Measurements from ENCODE around the gene ITGA2B.

ITGA2B gene

GRCh38 chr17:44384281-44384822, 5.1 kb downstream of the ITGA2B start:
- H3K4me1 Mint-ChIP-seq = peaks cover 5% of the 10 kb centered on the region
- no peaks in the 10 kb centered on the region for H3K36me3 Mint-ChIP-seq
- peak overlapping the region; percentile 51 for H3K4me3 Mint-ChIP-seq
- peaks cover 19% of the 10 kb centered on the region for H3K27me3 Mint-ChIP-seq
- H3K27ac Mint-ChIP-seq = no peak overlapping the region
- H3K9me3 Mint-ChIP-seq = no peaks in the 10 kb centered on the region
- ATAC-seq (ENCODE audit: low read depth) = no peak
- DNase-seq (ENCODE audit: low spot score in 2 of 2) = no peak

DNA sequence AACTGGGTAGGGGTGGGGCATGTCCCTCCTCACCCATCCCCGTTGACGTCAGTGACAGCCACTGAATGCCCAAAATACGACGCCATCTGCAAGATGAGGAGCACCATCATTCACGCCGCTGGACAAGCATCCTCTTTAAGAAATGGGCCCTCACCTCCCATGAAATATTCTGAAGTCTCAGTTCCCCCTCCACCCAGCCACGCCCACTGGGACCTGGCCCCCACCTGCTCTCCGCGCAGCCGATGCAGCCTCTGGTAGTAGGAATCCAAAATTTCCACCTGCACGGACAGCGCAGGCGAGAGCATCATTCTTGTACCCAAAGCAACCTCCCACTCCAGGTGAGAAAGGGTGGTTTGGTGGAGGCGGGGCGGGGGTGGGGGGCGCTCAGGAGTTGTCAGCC, 5.6 kb downstream of the ITGA2B start:
- no peak overlapping the region for H3K4me3 Mint-ChIP-seq
- H3K4me1 Mint-ChIP-seq = peaks cover 5% of the 10 kb centered on the region

GRCh38 chr17:44383363-44383762, 6.1 kb downstream of the ITGA2B start:
- ATAC-seq (ENCODE audit: low read depth) (no peak), DNase-seq (ENCODE audit: low spot score in 2 of 2) (no peak)
- no peaks in the 10 kb centered on the region for H3K36me3 Mint-ChIP-seq
- peaks cover 21% of the 10 kb centered on the region for H3K27me3 Mint-ChIP-seq
- no peaks in the 10 kb centered on the region for H3K9me3 Mint-ChIP-seq
- no peak overlapping the region for H3K4me3 Mint-ChIP-seq
- H3K4me1 Mint-ChIP-seq = peaks cover 5% of the 10 kb centered on the region
- no peak overlapping the region for H3K27ac Mint-ChIP-seq

More for the DNA sequence above, 5.6 kb downstream of the ITGA2B start:
- no peak for DNase-seq (ENCODE audit: low spot score in 2 of 2)
- ATAC-seq (ENCODE audit: low read depth) = no peak
- Mint-ChIP-seq H3K9me3 (no peaks in the 10 kb centered on the region), H3K36me3 (no peaks in the 10 kb centered on the region), H3K27ac (no peak overlapping the region), H3K27me3 (peaks cover 18% of the 10 kb centered on the region)

DNA sequence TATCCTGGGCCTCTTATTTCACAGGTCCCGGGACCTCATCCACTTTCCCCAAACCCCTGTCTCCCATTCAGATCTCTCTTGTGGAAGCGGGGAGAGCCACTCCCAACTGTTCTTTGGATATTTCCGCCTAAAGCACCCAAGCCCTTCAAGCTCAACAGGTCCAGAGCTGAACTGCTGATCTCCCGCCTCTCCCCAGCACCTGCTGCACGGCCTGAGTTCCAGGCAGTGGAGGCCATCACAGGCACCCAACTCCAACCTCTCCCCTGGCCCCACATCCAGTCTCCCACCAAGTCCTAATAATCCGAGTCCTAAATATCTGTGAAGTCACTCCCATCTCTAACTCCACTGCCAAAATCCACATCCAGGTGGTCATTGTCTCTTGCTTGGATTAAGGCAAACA, 6.5 kb downstream of the ITGA2B start:
- H3K27ac Mint-ChIP-seq = no peak overlapping the region
- H3K9me3 Mint-ChIP-seq = no peaks in the 10 kb centered on the region
- DNase-seq (ENCODE audit: low spot score in 2 of 2) = no peak
- H3K36me3 Mint-ChIP-seq = no peaks in the 10 kb centered on the region
- H3K4me1 Mint-ChIP-seq = peaks cover 5% of the 10 kb centered on the region
- H3K27me3 Mint-ChIP-seq = peaks cover 22% of the 10 kb centered on the region
- H3K4me3 Mint-ChIP-seq = no peak overlapping the region
- ATAC-seq (ENCODE audit: low read depth) = no peak

DNA sequence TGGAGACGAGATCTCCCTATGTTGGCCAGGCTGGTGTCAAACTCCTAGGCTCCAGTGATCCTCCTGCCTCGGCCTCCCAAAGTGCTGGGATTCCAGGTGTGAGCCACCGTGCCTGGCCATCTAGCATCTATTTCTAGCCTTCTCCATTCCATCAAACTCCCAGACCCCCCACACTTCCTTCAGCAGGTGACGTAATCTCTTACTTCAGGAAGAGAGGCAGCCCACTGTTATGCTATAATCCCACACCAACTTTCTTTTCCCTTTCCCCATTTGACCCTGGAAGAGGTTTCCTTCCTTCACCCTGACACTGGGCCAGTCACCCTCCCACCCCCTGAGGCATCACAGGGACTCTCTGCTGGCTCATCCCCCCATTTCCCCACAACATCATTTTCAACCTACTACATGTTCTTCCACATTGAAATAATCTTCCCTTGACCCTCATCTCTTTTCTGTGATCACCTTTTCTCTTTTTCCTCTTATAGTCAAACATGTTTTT, 7.6 kb downstream of the ITGA2B start:
- Mint-ChIP-seq H3K27ac (no peak overlapping the region), H3K36me3 (no peaks in the 10 kb centered on the region), H3K27me3 (peaks cover 24% of the 10 kb centered on the region), H3K4me1 (peaks cover 5% of the 10 kb centered on the region), H3K9me3 (no peaks in the 10 kb centered on the region), H3K4me3 (no peak overlapping the region)
- DNase-seq (ENCODE audit: low spot score in 2 of 2) = no peak
- ATAC-seq (ENCODE audit: low read depth) = no peak

DNA sequence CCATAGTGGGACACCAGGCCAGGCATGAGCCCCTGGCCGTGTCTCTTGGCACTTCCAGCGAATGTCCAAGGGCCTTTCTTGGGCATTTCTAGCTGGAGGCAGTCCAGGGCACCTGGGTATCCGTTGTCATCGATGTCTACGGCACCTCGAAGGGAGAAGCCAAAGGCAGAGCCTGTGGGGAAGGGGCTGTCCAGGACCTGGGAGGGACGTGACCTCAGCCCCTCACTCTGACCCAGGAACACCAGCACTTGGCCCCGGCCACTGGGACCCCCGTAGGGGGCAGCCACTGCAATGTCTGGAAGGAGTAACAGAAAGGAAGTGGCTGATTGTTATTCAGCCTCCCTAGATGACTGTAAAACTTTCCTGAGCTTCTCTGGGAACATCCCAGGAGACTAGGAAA, 8.7 kb downstream of the ITGA2B start:
- Mint-ChIP-seq H3K4me3 (no peak overlapping the region), H3K27ac (no peak overlapping the region), H3K36me3 (no peaks in the 10 kb centered on the region), H3K27me3 (peaks cover 28% of the 10 kb centered on the region), H3K4me1 (peaks cover 7% of the 10 kb centered on the region), H3K9me3 (no peaks in the 10 kb centered on the region)
- ATAC-seq (ENCODE audit: low read depth) = no peak
- no peak for DNase-seq (ENCODE audit: low spot score in 2 of 2)

DNA sequence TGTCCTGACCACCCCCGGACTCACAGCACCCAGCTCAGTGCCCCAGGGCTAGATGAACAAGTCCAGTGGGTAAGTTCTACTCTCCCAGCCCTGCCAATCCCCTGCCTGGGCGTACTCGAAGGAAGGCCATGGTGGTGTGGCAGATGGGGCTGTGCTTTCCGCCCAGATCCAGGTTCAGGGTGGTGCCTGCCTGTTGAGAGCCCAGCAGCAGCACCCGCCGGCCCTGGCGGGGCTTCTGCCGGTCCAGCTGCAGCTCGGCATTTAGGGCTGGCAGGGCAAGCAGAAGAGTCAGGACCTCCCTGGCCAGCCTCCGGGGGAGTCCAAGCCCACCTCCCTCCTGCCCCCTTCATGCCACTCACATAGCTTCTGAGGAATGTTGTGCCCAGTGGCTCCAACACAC, 9.6 kb downstream of the ITGA2B start:
- Mint-ChIP-seq H3K4me1 (peaks cover 4% of the 10 kb centered on the region), H3K36me3 (no peaks in the 10 kb centered on the region), H3K9me3 (no peaks in the 10 kb centered on the region), H3K27ac (no peak overlapping the region), H3K27me3 (peaks cover 31% of the 10 kb centered on the region), H3K4me3 (no peak overlapping the region)
- DNase-seq (ENCODE audit: low spot score in 2 of 2) (no peak), ATAC-seq (ENCODE audit: low read depth) (no peak)

DNA sequence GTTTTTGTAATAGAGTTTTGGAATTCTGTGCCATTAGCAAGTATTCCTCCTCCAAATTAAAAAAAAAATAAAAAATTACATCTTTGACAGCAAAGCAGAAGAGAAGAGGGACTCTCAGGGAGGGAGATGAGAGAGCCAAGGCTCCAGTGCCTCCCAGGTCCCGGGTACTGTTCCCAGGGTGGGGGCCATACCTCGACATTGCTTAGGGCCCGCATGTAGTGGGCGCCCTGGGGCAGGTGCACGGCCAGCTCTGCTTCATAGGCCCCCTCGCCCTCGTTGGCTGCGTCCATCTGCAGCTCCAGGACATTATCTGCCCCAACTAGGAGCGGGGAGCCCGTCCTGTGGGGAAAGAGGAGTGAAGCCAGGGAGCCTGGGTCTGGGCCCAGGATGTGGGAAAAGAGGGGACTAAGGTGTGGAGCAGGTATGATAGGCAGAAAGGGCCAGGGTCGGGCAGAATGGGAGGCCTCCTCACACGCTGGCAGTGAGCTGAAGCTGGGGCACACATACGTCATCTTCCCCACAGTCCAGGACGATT, 11.2 kb downstream of the ITGA2B start:
- H3K4me3 Mint-ChIP-seq = no peak overlapping the region
- ATAC-seq (ENCODE audit: low read depth) (no peak), DNase-seq (ENCODE audit: low spot score in 2 of 2) (no peak)
- no peak overlapping the region for H3K27ac Mint-ChIP-seq
- H3K27me3 Mint-ChIP-seq = peaks cover 30% of the 10 kb centered on the region
- no peaks in the 10 kb centered on the region for H3K36me3 Mint-ChIP-seq
- H3K4me1 Mint-ChIP-seq = peaks cover 3% of the 10 kb centered on the region
- H3K9me3 Mint-ChIP-seq = no peaks in the 10 kb centered on the region

DNA sequence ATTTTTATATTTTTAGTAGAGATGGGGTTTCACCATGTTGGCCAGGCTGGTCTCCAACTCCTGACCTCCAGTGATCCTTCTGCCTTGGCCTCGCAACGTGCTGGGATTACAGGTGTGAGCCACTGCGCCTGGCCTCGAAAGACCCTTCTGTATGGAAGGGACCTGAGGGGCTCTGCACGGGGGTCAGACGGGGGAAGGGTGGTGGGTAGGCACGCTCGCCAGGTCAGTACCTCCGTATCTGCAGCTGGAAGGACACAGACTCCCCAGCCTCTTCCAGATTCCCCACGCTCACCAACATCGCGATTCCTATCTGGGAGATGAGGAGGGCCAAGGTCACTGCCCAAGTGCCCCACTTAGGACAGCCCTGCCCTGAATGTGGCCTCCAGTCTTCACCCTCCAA, 12.7 kb downstream of the ITGA2B start:
- no peaks in the 10 kb centered on the region for H3K9me3 Mint-ChIP-seq
- ATAC-seq (ENCODE audit: low read depth) (no peak), DNase-seq (ENCODE audit: low spot score in 2 of 2) (no peak)
- H3K27me3 Mint-ChIP-seq = peaks cover 26% of the 10 kb centered on the region
- no peaks in the 10 kb centered on the region for H3K36me3 Mint-ChIP-seq
- H3K27ac Mint-ChIP-seq = no peak overlapping the region
- H3K4me1 Mint-ChIP-seq = peaks cover 3% of the 10 kb centered on the region
- H3K4me3 Mint-ChIP-seq = no peak overlapping the region

DNA sequence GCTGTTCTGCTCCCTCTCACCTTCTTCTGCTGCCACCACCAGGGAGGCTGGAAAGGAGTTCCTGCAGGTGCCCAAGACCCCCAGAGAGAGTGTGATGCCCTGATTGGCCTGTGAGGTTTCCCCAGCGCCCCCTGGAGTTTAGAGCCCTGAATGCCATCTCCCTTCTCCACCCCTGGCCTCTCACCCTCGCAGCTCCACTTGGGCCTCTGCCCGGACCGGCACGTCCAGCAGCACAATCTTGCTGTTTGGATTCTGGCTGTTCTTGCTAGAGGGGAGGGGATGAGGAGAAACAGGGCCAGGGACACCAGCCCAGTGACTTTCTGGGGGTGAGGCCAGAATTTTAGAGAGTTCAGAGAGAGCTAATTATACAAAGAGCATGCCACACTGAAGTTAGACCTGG, 13.3 kb downstream of the ITGA2B start:
- no peak overlapping the region for H3K4me3 Mint-ChIP-seq
- H3K4me1 Mint-ChIP-seq = peaks cover 3% of the 10 kb centered on the region
- peak; percentile 49 for ATAC-seq (ENCODE audit: low read depth)
- H3K36me3 Mint-ChIP-seq = no peaks in the 10 kb centered on the region
- no peak for DNase-seq (ENCODE audit: low spot score in 2 of 2)
- H3K9me3 Mint-ChIP-seq = no peaks in the 10 kb centered on the region
- peaks cover 28% of the 10 kb centered on the region for H3K27me3 Mint-ChIP-seq
- no peak overlapping the region for H3K27ac Mint-ChIP-seq

- Mint-ChIP-seq H3K4me3 (no peak overlapping the region), H3K4me1 (peaks cover 3% of the 10 kb centered on the region), H3K9me3 (no peaks in the 10 kb centered on the region), H3K36me3 (no peaks in the 10 kb centered on the region), H3K27me3 (peaks cover 32% of the 10 kb centered on the region), H3K27ac (no peak overlapping the region)
- no peak for DNase-seq (ENCODE audit: low spot score in 2 of 2)
- ATAC-seq (ENCODE audit: low read depth) = no peak
Measured at GRCh38 chr17:44375196-44376017, 14.0 kb downstream of the ITGA2B start.

DNA sequence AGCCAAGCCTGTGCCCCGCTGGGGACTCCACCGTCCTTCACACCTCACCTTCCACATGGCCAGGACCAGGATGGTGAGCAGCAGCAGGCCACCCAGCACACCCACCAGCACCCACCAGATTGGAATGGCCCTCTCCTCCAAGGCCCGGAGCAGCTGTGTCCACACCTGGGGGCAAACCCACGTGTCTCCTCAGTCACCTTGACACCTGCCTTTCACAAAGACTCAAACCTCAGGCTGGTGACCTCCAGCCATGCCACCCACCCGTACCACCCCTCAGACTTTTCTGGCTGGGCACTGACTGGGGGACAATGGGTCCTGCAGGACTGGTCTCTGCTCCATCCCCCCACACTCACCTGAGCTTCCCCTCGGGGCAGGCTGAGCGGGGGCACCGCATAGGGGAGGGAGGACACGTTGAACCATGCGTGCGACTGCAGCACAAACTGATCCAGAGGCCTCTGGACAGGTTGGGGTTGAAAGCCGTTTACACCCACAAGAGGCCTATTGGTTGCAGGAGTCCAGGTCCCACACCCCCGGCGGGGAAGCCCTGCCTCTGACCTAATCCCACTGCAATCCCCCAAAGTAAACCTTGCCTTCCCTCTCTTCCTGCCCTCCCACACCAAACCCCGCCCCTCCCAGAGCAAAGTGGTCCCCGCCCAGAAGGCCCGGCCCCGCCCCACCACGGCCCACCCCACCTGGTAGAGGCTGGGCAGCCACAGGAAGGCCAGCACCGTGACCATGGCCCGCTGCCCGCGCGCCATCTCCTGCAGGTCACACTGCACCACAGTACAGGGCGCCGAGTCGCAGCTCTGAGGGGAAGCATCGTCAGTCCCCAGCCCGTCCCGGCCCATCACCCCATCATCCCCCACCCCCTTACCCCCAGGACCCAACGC, 14.9 kb downstream of the ITGA2B start:
- Mint-ChIP-seq H3K9me3 (no peaks in the 10 kb centered on the region), H3K27ac (no peak overlapping the region), H3K27me3 (peaks cover 34% of the 10 kb centered on the region), H3K36me3 (no peaks in the 10 kb centered on the region), H3K4me3 (no peak overlapping the region), H3K4me1 (peaks cover 5% of the 10 kb centered on the region)
- ATAC-seq (ENCODE audit: low read depth) (no peak), DNase-seq (ENCODE audit: low spot score in 2 of 2) (no peak)

DNA sequence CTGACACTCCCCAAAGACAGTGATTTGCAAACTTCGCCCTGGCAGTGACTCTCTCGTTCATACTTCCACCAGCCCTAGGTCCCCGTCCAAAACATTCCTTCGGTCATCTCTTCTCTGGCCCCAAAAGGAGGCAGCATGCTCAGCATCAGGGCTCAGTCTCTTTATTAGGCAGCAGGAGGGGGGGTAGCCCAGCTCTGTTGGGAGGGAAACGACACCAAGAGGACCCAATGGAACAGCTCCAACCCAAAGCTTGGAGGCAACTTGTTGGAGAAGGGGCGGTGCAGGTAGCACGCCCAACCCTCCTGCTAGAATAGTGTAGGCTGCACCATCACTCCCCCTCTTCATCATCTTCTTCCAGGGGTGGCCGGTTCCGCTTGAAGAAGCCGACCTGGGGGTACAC, 17.4 kb downstream of the ITGA2B start:
- H3K4me1 Mint-ChIP-seq = peaks cover 5% of the 10 kb centered on the region
- peaks cover 38% of the 10 kb centered on the region for H3K27me3 Mint-ChIP-seq
- ATAC-seq (ENCODE audit: low read depth) (no peak), DNase-seq (ENCODE audit: low spot score in 2 of 2) (no peak)
- H3K4me3 Mint-ChIP-seq = no peak overlapping the region
- no peaks in the 10 kb centered on the region for H3K9me3 Mint-ChIP-seq
- no peaks in the 10 kb centered on the region for H3K36me3 Mint-ChIP-seq
- no peak overlapping the region for H3K27ac Mint-ChIP-seq

Measured in memory B cell (primary cell).